ENCODE measurements around the gene CDKAL1. TPM values are rescaled to one million over a fixed set of nuclear protein-coding genes. Genes with fewer than 3 reads are reported as not detected.

CDKAL1 gene
- polyA plus RNA-seq, 12 donors: 10.0 to 17.3 (median 14.8) TPM; not detected in 1

DNA sequence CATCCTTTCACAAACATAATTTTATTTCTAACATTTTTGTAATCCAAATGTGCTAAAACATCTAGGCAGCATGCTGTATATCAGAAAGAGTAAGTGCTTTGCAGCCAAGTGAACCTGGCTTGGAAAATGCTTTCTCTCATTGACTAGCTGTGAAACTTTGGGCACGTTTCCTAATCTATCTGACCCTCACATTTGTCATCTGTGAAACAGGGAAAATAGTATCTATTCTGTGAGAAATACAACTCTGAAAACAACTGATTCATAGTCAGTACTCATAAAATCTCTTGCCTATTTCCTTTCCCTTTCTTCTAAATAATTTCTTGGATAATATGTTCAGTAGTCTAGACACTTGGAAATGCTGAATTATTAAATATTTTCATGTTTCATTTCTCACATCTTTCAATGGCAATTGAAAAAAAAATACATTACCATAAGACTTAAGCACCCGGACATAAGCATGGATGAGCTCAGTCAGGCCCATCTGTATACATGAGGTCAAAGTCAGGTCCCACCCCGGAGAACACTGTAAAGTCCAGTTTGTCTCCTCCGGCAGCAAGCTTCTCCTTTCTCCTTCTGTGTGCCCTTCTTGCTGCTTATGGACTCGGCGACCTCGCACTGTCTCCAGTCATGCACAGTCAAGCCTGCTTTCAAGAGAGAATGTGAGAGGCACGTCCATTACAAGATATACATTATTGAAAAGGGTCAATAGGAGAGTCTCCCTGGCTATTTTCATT lies 604.2 kb downstream of the CDKAL1 start:
- DNase-seq: peak; percentile 45

DNA sequence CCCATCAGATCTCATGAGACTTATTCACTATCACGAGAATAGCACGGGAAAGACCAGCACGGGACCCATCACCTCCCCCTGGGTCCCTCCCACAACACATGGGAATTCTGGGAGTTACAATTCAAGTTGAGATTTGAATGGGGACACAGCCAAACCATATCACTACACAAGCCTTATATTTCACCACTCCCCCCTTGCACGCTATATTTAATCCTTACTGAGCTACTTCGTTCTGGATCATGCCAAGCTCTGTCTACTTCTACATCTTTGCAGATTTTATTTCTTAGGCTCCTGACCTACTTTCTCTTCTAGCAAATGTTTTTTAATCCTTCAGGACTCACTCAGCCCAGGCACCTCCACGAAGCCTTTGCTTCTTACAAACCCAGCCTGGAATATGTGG lies 606.7 kb downstream of the CDKAL1 start:
- DNase-seq: no peak

DNA sequence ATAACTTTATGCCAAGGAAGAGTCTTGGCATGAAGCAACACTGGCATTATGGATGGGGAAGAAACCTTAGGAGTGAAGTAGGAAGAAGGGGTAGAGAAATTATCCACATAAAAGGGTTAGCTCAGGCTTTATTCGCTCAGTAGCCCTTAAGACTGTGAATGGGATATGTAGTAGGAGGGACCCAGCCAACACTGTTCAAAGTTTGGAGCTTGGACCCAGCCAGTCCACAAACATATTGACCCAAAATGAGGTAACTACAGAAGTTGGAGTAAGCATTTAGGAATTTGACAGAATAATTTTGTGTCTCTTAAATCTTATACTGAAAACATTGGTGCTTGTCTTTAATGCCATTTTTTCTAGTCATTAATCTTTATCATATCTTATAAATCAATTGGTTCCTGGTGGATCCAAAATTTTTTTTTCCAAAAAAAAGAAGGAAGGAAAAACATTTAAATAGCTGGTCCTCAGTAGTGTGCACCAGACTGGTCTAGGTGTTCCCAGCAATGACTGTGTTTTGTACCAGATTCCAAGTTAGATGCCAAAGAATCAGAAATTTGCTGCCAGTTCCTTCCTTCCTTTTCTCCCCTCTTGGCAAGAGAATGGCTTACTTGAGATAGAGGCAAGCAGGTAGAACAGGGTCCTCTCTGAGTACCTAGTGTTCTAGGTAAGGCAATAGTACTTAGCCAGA lies 607.5 kb downstream of the CDKAL1 start:
- no peak for DNase-seq

DNA sequence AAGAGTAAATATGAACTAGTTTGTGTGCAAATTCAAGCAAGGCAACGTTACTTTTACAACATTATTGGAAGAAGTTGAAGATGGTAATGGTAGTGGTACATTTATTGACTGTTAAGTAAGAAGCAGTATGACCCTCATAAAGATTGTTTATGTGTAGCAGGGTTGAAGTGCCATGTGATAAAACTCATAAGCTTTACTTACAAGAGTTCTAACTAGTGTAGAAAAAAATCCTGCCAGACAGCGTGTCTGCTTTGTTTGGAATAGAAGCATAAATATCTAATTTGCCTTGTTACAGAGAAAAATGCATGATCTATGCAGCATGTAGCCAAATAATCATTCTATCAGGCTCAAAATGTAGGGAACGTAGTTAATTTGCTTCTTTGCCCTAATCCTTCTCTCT lies 608.5 kb downstream of the CDKAL1 start:
- no peak for DNase-seq

DNA sequence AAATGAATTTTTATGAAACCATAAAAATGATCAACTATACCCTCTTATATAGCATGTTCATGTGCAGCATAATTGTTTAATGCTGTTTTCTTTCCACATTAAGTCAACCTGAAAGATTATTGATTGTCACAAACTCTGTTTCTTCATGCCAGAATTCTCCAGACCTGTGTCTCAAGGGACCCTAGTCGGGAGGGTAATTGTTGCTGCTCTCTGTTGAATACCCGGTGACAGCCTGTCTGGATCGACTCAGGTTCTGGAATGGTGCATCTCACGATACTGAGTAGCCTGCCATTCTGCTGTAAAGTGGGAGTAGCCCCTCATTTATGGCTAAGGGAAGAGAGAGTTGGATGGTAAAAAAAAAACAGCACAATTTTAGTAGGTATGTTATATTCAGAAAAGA lies 609.4 kb downstream of the CDKAL1 start:
- no peak for DNase-seq

DNA sequence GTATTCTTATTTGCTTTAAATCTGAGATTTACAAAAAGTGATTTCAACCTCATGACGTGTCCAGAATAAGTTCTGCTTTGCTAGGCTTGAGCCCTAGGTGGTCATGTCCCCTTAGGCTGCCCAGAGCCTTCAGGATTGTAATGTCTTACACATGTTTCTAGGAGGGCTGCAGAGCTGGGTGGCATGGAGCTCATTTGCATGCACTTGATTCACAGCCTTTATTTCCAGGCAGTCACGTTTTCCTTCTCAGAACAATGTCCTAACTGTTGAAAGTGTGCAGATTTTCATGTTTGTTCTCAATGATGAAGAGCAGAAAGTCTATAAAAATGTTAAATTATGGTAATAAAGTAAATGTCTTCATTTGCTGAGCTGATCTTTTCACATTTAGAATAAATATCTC lies 610.7 kb downstream of the CDKAL1 start:
- no peak for DNase-seq

DNA sequence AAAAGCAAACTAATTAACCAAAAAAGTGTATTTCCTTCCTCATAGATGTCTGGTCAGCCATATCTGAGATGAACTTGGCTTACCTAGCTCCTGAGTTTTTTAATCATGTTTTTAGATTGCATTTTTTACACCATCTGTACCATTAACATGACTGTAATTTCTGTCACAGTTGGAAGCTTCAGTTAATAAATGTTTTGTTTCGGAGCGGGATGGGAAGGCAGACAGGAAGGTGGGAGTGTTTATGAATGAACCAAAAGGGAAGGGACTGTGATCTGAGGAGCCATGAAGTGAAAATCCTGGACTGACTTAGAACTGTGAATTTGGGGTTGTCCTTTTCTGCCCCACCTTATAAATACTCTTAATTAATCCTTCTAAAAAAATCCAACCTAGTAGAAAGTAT lies 613.7 kb downstream of the CDKAL1 start:
- DNase-seq: no peak

DNA sequence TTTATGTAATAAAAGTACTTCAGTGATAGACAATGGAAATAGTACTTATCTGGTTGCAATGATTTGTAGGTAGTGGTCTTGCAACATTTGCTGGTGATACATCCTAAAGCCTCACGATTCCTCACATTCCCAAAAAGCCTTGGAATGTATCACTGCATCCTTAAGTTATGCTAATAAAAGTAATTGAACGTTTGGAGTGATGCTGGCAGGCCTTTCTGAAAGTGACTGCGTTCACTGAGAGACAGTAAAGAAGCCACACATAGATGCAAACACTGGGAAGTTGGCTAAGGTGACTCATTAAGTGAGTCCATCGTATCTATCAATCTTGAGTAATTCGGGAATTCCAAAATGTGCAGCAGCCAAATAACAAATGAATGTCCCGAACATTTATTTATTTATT lies 615.2 kb downstream of the CDKAL1 start:
- no peak for DNase-seq

DNA sequence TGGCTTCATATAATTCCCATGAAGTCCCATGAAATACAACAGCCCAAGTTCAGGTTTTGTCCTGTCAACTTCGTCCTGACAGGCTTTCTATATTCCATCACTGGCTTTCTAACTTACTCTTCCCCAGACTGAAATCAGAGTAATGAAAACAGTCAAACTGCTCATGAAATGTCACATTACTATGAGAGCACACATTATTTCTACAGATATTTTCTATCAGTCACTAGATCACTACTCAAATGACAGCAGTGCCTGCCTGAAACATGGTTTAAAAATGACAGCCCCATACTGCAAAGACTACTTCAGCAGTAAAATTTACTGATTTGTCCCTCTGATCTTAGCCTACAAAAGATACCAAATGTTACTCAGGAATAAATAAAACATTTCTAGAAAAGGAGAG lies 616.4 kb downstream of the CDKAL1 start:
- no peak for DNase-seq

DNA sequence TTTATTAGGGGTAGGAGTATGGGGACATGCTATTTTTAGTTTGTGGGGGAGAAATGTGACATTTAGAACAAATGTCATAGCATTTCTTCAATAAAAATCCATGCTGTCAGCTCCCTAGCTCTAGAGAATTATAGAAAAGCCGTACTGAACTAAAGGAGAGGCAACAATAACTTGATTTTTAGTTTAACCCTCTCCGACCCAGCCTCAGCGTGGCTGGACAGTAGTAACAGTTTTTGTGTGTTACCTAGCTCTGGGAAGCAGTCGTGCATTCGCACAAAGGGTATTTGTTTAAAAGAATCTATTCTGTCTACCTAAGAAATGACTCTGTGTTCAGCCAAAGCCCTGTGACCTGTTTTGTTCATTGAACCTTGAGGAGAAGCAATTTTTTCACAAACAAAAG lies 616.9 kb downstream of the CDKAL1 start:
- no peak for DNase-seq

DNA sequence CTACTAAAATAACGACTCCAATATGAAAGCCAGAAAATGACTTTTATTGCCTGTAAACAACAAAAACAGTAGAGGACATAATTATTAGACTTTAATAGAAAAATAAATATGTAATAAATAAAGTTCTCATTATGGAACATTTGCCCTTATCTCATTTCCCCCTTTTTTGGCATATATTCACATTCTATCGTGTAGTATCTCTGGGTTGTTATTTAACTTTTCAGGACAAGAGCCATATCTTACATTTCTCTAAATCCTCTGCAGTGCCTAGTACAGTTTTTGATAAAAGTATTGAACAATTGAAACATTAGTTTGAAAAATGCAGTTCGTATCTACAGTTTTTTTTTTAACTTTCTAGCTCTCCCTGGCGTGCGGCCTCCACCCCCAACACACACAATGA lies 617.3 kb downstream of the CDKAL1 start:
- no peak for DNase-seq

DNA sequence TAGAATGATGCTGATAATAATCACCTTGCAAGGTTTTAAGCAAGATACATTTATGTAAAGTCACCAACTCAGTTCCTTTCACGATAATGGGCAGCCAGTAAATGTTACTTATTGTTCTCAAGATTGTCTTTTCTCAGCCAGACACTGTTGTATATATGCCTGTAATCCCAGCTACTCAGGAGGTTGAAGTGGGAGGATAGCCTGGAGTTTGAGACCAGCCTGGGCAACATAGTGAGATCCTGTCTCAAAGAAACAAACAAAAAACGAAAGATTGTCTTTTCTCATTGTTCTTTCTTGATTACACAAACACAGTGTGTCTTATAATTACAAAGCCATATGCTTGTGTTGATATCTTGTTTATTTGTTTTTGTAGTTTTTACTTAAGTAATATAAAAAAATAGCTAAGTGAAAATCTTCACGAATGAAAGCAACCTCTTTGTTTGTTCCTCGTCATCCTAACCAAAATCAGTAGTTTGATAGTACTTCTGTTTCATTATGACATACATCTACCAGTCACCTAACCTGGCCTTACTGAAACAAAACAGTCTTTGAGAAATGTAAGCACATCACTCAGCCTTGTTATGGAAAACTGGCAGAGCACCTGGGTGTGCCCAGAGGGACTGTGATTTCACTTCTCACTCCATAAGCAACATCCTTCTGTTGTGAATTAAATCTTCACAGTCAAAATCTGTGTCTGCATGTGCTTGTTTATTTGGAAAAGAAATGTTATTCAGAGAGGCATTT lies 623.1 kb downstream of the CDKAL1 start:
- peak; percentile 67 for DNase-seq

DNA sequence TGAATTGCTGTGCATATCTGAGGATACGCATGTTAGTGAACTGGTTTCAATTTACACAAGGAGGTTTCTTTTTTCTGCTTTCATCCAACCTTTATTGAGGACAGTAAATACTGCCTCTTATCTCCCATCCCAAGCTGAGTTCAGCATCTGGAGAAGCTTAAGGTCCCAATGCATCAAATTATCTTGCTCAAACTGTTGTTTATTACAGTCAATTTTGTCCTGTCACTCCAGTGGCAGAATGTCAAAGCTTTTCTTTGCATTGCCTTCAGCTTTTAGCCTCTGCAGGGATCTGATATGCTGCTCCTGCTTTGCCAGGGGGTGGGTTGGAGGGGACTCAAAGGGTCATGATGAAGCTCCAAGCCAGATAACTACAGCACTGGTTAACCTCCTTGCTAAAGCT lies 623.9 kb downstream of the CDKAL1 start:
- DNase-seq: peak; percentile 32

DNA sequence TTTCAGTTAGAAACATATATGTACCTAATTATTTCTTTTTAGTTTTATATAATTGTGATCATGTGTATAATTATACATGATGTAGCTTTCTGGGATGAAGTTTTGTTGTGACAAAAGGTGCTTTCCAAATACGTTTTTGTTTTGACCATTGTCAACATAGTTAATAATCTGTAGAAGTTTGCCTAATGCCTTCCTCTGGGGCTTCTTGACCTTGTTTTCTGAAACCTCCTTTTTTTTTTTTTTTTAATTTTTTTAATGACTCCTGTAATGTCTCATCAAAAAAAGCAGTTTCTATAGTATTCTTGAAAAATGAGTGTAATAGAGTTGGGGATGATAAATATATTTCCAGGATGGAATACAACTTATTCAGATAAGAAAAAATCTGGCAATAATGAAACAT lies 624.6 kb downstream of the CDKAL1 start:
- no peak for DNase-seq

DNA sequence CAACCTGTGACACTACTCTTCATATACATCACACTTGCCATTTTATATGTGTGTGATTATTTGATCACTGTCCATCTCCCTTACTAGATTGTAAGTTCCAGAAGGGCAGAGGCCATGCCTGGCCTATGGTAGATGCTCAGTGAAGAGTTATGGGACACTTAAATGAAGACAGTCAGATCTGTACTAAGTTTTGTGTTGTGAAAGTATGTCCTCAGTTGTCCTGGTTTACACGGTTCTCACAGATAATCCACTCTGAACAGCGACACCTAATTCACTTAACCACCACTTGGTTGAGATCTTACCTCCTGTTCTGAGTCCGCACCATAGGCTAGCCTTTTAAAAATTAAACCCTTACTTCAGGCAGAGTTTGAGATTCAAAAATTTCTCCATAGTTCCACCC lies 625.2 kb downstream of the CDKAL1 start:
- no peak for DNase-seq

DNA sequence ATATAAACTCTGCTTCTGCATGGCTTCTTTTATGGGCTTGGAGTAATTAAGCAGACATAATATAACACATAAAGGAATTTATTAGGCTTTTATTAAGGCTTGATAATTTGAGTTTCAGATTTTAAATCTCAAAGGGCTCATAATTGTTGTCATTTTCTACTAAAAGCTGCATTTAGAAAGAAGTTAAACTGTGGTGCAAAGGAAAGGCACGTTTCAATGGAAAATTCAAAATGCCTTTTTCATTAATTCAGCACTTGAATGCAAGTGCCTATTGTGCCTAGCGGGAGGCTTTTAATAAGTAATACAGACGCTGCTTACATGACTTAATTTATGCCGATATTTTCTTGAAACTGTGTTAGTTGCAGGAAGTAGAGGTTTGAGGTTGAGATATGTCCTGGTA lies 627.5 kb downstream of the CDKAL1 start:
- no peak for DNase-seq

DNA sequence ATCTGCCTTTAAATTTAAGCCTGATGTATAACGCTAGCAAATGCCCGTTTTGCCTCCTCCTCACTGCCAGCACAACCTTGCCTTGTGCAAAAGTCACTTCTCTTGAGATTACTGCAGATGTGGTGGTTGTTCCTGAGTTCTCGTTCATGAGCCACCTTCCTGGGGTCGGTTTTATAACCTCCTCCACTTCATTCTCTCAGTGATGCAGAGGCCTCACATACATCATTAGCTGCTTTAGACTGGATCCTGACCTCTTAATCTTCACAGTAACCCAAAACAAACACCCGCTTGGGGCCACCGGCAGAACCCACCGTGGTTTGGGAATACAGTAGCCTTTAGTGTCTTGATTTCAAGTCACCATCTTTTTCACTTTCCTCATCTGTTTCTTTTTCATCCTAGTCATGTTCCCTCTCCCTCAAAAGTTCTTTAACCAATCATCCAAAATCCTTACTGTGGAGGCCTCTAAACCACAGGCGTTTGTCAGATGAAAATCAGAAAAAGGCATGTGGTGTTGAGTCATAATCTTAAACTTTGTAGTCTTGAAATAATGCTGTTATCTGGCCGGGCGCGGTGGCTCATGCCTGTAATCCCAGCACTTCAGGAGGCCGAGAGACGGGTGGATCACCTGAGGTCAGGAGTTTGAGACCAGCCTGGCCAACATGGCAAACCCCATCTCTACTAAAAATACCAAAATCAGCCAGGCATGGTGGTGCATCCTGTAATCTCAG lies 629.0 kb downstream of the CDKAL1 start:
- no peak for DNase-seq

DNA sequence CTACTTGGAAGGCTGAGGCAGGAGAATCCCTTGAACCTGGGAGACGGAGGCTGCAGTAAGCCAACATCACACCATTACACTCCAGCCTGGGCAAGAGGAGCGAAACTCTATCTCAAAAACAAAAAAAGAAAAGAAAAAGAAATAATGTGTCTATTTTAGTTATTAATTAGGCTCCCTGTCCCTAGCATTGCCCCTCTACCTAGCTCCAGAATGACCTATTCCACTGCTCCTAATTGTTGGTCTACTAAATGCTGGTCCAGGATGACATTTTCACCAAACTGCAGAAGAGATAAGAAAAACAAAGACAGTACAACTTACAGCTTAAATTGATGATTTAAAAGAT lies 629.6 kb downstream of the CDKAL1 start:
- DNase-seq: no peak

DNA sequence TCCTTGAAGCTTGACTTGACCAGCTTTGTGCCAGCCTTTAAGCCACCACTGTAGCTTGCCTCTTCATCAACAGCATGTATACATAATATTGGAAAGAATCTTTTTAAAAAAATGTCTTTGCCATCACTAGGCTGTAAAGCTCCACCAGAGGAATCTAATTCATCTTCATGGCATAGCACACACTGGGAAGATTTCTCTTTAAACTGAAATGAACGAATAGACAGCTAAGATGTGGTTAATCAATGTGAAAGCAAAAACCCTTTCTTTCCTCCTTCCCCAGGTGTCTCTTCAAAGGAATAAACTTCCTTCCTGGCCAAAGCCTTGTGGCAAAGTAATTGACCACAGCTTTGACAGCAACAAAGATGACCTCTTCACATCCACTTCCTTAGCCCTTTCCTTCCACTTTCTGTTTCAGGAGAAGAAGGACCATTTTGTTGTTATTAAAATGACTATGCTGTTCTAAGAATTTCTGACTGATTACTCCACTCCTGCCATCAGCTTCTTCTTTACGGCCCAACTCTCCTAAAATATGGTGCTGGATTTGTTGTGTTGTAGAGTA lies 630.6 kb downstream of the CDKAL1 start:
- DNase-seq: no peak

DNA sequence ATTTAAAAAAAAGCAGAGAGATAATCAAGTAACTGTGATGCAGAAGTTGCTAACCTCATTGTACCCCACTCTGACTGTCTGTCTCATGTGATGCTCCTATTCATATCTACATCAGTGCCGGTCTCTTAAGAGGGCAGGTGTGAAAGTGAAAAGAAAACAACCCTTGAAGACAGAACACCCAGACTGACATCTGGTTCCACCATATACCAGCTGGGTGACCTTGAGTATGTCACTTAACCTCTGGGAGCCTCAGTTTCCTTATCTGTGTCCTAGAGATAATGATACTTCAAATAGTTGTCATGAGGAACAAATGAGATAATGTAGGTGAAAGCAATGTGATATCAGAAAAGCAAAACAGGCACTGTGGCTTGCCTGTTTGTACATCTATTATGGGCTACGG lies 632.5 kb downstream of the CDKAL1 start:
- DNase-seq: no peak

DNA sequence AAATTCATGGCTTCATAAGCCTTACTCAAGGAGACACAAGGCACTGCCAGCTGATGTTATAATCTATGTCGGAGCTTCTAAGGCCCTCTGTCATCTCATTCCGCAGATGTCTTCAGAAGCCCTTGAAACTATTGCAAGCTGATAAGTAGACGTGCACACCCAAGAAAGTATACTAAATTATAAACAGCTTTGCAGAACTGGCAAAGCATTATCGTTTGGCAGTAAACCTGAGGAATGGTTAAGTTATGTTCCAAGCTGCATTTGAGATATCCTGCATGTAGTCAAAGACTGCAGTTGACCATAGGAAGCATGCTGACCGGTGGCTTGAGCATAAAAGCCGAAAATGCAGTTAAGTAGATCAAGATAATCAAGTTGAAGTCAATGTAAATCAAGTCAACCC lies 633.5 kb downstream of the CDKAL1 start:
- DNase-seq: no peak

DNA sequence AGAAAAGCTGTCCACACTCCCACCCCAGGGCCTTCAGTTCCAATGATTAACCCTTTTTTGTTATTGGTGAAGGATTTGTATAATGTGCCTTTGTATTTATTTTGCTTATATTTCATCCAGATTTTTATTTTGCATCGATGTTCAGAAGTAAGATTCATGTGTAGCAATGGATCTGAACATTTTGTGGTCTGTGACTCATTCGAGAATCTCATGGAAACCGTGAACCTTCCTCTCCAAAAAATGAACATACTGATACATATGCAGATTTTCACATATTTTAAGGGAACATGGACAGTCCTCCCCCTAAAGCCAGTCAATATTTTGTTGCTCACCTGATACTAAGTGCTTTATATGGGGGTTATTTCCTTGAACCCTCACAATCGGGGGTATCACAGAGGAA lies 637.5 kb downstream of the CDKAL1 start:
- no peak for DNase-seq
